Epithelial cell of esophagus (primary cell): ENCODE data around the gene RAB31.

Source experiments
- DNase-seq: peaks from one replicate; pipeline ENCODE4 v3.0.0; 2010; ENCODE audit warnings: low read depth
- H3K4me3 ChIP-seq: 2 replicates; pipeline ENCODE4 v1.5.1; 2011; ENCODE audit warnings: mild to moderate bottlenecking, low read length, control low read depth
- CTCF ChIP-seq: IDR thresholded peaks from 2 replicates; pipeline ENCODE4 v1.5.1; 2011; ENCODE audit warnings: low read depth, mild to moderate bottlenecking, low read length, control low read depth, inconsistent platforms; ENCODE audit not compliant: insufficient read depth; ENCODE audit errors: missing control alignments

Gene RAB31

GRCh38 chr18:9742524-9743131 lies 34.5 kb downstream of the RAB31 start:
- peak; percentile 52 for DNase-seq
- no peak for TF ChIP-seq CTCF
- H3K4me3 ChIP-seq = peak overlapping the region; percentile 9

GRCh38 chr18:9743200-9744016 lies 35.3 kb downstream of the RAB31 start:
- TF ChIP-seq CTCF = no peak
- no peak overlapping the region for H3K4me3 ChIP-seq
- DNase-seq = peak; percentile 99

- no peak overlapping the region for H3K4me3 ChIP-seq
- no peak for DNase-seq
- TF ChIP-seq CTCF = no peak
These were observed 38.9 kb downstream of the RAB31 start for GRCh38 chr18:9746958-9747357.

GRCh38 chr18:9749611-9750010 lies 41.5 kb downstream of the RAB31 start:
- no peak overlapping the region for H3K4me3 ChIP-seq

GRCh38 chr18:9750112-9750511 lies 42.0 kb downstream of the RAB31 start:
- no peak overlapping the region for H3K4me3 ChIP-seq
- TF ChIP-seq CTCF = no peak

More at GRCh38 chr18:9749611-9750010, 41.5 kb downstream of the RAB31 start:
- TF ChIP-seq CTCF = no peak
- no peak for DNase-seq

GRCh38 chr18:9750606-9751304 lies 42.7 kb downstream of the RAB31 start:
- H3K4me3 ChIP-seq = no peak overlapping the region
- no peak for DNase-seq

More at GRCh38 chr18:9750112-9750511, 42.0 kb downstream of the RAB31 start:
- DNase-seq = no peak

More at GRCh38 chr18:9750606-9751304, 42.7 kb downstream of the RAB31 start:
- TF ChIP-seq CTCF = no peak
